Measurements from ENCODE around the gene LTB. TPM values are rescaled to one million over a fixed set of nuclear protein-coding genes. Genes with fewer than 3 reads are reported as not detected.

The LTB gene
- total and polyA plus RNA-seq, 2 of the 13 experiments (the other 11 are each of a cell fraction or from before 2014, with no cell fraction given), result 0.09 to 0.22 TPM

GRCh38 chr6:31619805-31620585 lies 37.8 kb upstream of the LTB start (continued):
- TF ChIP-seq MED13 (CRISPR knock-in tag; IDR thresholded peaks at IDR 0.05) (no peak), PCBP2 (optimal IDR thresholded peaks at IDR 0.05; ENCODE audit: low read depth, low read length, poor library complexity, severe bottlenecking) (no peak), NONO (IDR thresholded peaks at IDR 0.05) (no peak), NONO (CRISPR knock-in tag; conservative IDR thresholded peaks at IDR 0.05) (peak; percentile 73), ZKSCAN8 (CRISPR knock-in tag; IDR thresholded peaks at IDR 0.05; ENCODE audit: borderline replicate concordance) (peak; percentile 45; the same call in 1 of the 2 replicates), ZBTB39 (CRISPR knock-in tag; IDR thresholded peaks at IDR 0.05) (no peak), STAT6 (CRISPR knock-in tag; IDR thresholded peaks at IDR 0.05; ENCODE audit: borderline replicate concordance) (no peak), KLF6 (CRISPR knock-in tag; IDR thresholded peaks at IDR 0.05) (no peak; the same call in 1 of the 2 replicates), SKI (IDR thresholded peaks at IDR 0.05; ENCODE audit: partially characterized antibody) (peak; percentile 53), RFX3 (CRISPR knock-in tag; IDR thresholded peaks at IDR 0.05) (no peak), IKZF1 (IDR thresholded peaks at IDR 0.05) (no peak), ZMAT3 (CRISPR knock-in tag; conservative IDR thresholded peaks at IDR 0.05) (peak; percentile 47), ZNF350 (CRISPR knock-in tag; IDR thresholded peaks at IDR 0.05; ENCODE audit: borderline replicate concordance, low read depth) (no peak; the same call in 1 of the 2 replicates), MAFG (CRISPR knock-in tag; IDR thresholded peaks at IDR 0.05) (no peak)
- TF ChIP-seq, protein P1, sequence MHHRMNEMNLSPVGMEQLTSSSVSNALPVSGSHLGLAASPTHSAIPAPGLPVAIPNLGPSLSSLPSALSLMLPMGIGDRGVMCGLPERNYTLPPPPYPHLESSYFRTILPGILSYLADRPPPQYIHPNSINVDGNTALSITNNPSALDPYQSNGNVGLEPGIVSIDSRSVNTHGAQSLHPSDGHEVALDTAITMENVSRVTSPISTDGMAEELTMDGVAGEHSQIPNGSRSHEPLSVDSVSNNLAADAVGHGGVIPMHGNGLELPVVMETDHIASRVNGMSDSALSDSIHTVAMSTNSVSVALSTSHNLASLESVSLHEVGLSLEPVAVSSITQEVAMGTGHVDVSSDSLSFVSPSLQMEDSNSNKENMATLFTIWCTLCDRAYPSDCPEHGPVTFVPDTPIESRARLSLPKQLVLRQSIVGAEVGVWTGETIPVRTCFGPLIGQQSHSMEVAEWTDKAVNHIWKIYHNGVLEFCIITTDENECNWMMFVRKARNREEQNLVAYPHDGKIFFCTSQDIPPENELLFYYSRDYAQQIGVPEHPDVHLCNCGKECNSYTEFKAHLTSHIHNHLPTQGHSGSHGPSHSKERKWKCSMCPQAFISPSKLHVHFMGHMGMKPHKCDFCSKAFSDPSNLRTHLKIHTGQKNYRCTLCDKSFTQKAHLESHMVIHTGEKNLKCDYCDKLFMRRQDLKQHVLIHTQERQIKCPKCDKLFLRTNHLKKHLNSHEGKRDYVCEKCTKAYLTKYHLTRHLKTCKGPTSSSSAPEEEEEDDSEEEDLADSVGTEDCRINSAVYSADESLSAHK (CRISPR knock-in tag; IDR thresholded peaks at IDR 0.05; ENCODE audit: borderline replicate concordance), result peak; percentile 79; the same call in 1 of the 2 replicates
- TF ChIP-seq, protein P2, sequence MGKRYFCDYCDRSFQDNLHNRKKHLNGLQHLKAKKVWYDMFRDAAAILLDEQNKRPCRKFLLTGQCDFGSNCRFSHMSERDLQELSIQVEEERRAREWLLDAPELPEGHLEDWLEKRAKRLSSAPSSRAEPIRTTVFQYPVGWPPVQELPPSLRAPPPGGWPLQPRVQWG (CRISPR knock-in tag; IDR thresholded peaks at IDR 0.05; ENCODE audit: borderline replicate concordance, low read depth), result no peak
- TF ChIP-seq, protein P3, sequence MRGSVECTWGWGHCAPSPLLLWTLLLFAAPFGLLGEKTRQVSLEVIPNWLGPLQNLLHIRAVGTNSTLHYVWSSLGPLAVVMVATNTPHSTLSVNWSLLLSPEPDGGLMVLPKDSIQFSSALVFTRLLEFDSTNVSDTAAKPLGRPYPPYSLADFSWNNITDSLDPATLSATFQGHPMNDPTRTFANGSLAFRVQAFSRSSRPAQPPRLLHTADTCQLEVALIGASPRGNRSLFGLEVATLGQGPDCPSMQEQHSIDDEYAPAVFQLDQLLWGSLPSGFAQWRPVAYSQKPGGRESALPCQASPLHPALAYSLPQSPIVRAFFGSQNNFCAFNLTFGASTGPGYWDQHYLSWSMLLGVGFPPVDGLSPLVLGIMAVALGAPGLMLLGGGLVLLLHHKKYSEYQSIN (CRISPR knock-in tag; IDR thresholded peaks at IDR 0.05; ENCODE audit: borderline replicate concordance), result no peak
- TF ChIP-seq, protein P4, sequence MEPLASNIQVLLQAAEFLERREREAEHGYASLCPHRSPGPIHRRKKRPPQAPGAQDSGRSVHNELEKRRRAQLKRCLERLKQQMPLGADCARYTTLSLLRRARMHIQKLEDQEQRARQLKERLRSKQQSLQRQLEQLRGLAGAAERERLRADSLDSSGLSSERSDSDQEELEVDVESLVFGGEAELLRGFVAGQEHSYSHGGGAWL (CRISPR knock-in tag; IDR thresholded peaks at IDR 0.05), result peak; percentile 50; the same call in 1 of the 2 replicates
